Astrocyte (in vitro differentiated cells and primary cell): ENCODE data around the gene KPNA5. TPM values are rescaled to one million over a fixed set of nuclear protein-coding genes. Genes with fewer than 3 reads are reported as not detected.

Source experiments
- DNase-seq: peaks from one replicate; pipeline ENCODE4 v3.0.0-alpha.2; 2010; ENCODE audit warnings: low read depth
- FAIRE-seq: peaks from 2 replicates; lab custom pipeline; 2011; peaks lifted over from hg19 to GRCh38; lab: Jason Lieb, UNC
- H2AFZ ChIP-seq: 2 replicates; pipeline ENCODE4 v1.6.0; 2012; ENCODE audit warnings: low read depth, low read length, inconsistent platforms
- H3K27ac ChIP-seq: 2 replicates; pipeline ENCODE4 v1.5.1; 2011; ENCODE audit warnings: low read depth, low read length, inconsistent platforms
- H3K27me3 ChIP-seq: 2 replicates; pipeline ENCODE4 v1.6.0; 2011; ENCODE audit warnings: low read length, inconsistent platforms; ENCODE audit not compliant: insufficient read depth
- H3K36me3 ChIP-seq: 2 replicates; pipeline ENCODE4 v1.5.1; 2011; ENCODE audit warnings: low read length, inconsistent platforms; ENCODE audit not compliant: insufficient read depth
- H3K4me1 ChIP-seq: 2 replicates; pipeline ENCODE4 v1.5.1; 2011; ENCODE audit warnings: low read length, inconsistent platforms; ENCODE audit not compliant: insufficient read depth
- H3K4me2 ChIP-seq: 2 replicates; pipeline ENCODE4 v1.6.0; 2012; ENCODE audit warnings: low read length, inconsistent platforms
- H3K4me3 ChIP-seq: 2 replicates; pipeline ENCODE4 v1.5.1; 2011; ENCODE audit warnings: low read depth, mild to moderate bottlenecking, low read length, inconsistent platforms; ENCODE audit not compliant: insufficient read depth
- H3K79me2 ChIP-seq: 2 replicates; pipeline ENCODE4 v1.6.0; 2012; ENCODE audit warnings: mild to moderate bottlenecking, low read length, inconsistent platforms; ENCODE audit not compliant: insufficient read depth
- H3K9ac ChIP-seq: 2 replicates; pipeline ENCODE4 v1.6.0; 2012; ENCODE audit warnings: mild to moderate bottlenecking, low read length, inconsistent platforms
- H3K9me3 ChIP-seq: 2 replicates; pipeline ENCODE4 v1.5.1; 2012; ENCODE audit warnings: low read depth, mild to moderate bottlenecking, low read length, inconsistent platforms; ENCODE audit not compliant: insufficient read depth
- H4K20me1 ChIP-seq: 2 replicates; pipeline ENCODE4 v1.6.0; 2012; ENCODE audit warnings: low read length, inconsistent platforms; ENCODE audit not compliant: insufficient read depth
- H3K27ac Mint-ChIP-seq: one replicate; pipeline ENCODE4 v1.8.0; 2021; ENCODE audit warnings: mild to moderate bottlenecking, mixed read lengths; ENCODE audit not compliant: unreplicated experiment
- H3K27me3 Mint-ChIP-seq: one replicate; pipeline ENCODE4 v1.8.0; 2021; ENCODE audit warnings: low read depth, mixed read lengths; ENCODE audit not compliant: unreplicated experiment
- H3K36me3 Mint-ChIP-seq: one replicate; pipeline ENCODE4 v1.8.0; 2021; ENCODE audit warnings: low read depth, mixed read lengths; ENCODE audit not compliant: unreplicated experiment
- H3K4me1 Mint-ChIP-seq: one replicate; pipeline ENCODE4 v1.8.0; 2021; ENCODE audit warnings: low read depth, mixed read lengths; ENCODE audit not compliant: unreplicated experiment
- H3K4me3 Mint-ChIP-seq: one replicate; pipeline ENCODE4 v1.8.0; 2021; ENCODE audit warnings: mild to moderate bottlenecking, moderate library complexity, mixed read lengths; ENCODE audit not compliant: unreplicated experiment
- H3K9me3 Mint-ChIP-seq: one replicate; pipeline ENCODE4 v1.8.0; 2021; ENCODE audit warnings: mild to moderate bottlenecking, mixed read lengths; ENCODE audit not compliant: unreplicated experiment
- CTCF ChIP-seq: IDR thresholded peaks from 2 replicates; pipeline ENCODE4 v1.5.1; 2011; ENCODE audit warnings: low read depth, mild to moderate bottlenecking, inconsistent platforms, low read length, moderate library complexity; ENCODE audit not compliant: insufficient read depth
- EZH2 ChIP-seq: IDR thresholded peaks from 2 replicates; pipeline ENCODE4 v1.6.1; 2012; ENCODE audit warnings: mild to moderate bottlenecking, low read length, inconsistent platforms; ENCODE audit not compliant: insufficient read depth
- total RNA-seq: library from RNA; stranded (reverse); gene quantifications from 2 replicates; pipeline ENCODE4 v1.2.1, GENCODE V29; 2021

Gene KPNA5
- total RNA-seq, 1 donor from 2014 or later: 14.3 TPM

DNA sequence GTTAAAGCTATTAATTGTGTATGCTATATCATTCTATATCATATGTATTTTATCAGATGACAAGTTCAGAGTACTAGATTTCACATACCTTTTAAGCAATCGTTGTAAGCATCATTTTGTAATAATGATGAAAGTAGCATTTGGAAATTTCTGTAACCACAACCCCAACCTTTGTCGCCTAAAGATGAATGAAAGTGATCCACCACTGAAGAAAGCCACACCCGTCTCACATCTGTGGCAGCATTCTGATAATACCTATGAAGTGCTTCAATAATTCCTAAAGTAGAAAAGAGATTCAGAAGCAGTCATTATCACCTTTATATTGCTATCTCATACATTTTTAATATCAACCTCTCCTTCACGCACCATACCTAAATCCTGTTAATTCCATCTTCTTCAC is 29.1 kb upstream of the KPNA5 start:
- no peak overlapping the region for H2AFZ ChIP-seq
- no peak overlapping the region for H3K9ac ChIP-seq
- H3K9me3 Mint-ChIP-seq: no peaks in the 10 kb centered on the region
- no peaks in the 10 kb centered on the region for H3K27me3 Mint-ChIP-seq
- no peaks in the 10 kb centered on the region for H3K4me1 Mint-ChIP-seq
- H3K27me3 ChIP-seq: no peaks in the 10 kb centered on the region
- no peak for DNase-seq
- no peaks in the 10 kb centered on the region for H3K79me2 ChIP-seq
- no peak overlapping the region for H3K4me3 ChIP-seq
- H3K4me1 ChIP-seq: peaks cover 9% of the 10 kb centered on the region
- no peak overlapping the region for H3K27ac ChIP-seq
- no peak overlapping the region for H3K27ac Mint-ChIP-seq
- TF ChIP-seq EZH2: no peak
- TF ChIP-seq CTCF: no peak
- H3K9me3 ChIP-seq: no peaks in the 10 kb centered on the region
- peaks cover 5% of the 10 kb centered on the region for H3K36me3 Mint-ChIP-seq
- no peak overlapping the region for H3K4me3 Mint-ChIP-seq
- peaks cover 12% of the 10 kb centered on the region for H3K36me3 ChIP-seq
- peaks cover 3% of the 10 kb centered on the region for H4K20me1 ChIP-seq
- H3K4me2 ChIP-seq: no peak overlapping the region
- no peak for FAIRE-seq

DNA sequence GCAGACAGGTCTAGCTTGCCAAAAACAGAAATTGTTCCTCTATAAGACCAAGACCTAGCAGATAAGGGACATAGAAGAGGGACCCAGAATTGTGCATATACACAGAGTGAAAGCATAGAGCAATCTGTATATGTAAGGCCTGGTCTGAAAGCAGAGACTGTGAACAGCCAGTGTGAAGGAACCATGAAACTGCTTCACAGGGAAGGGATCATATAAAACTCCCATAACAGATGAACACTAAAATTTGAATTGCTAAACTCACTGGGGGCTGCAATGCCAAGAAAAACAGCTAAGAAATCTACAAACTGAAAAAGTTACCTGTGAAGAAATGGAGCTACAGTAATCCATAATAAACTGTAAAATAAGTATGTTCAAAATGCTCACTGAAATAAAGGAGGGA is 19.4 kb upstream of the KPNA5 start:
- peaks cover 13% of the 10 kb centered on the region for H3K4me1 Mint-ChIP-seq
- H3K4me3 ChIP-seq: no peak overlapping the region
- FAIRE-seq (no peak), DNase-seq (no peak)
- no peak overlapping the region for H3K4me3 Mint-ChIP-seq
- H3K9ac ChIP-seq: no peak overlapping the region
- no peaks in the 10 kb centered on the region for H3K9me3 Mint-ChIP-seq
- H3K27ac Mint-ChIP-seq: no peak overlapping the region
- no peaks in the 10 kb centered on the region for H3K36me3 Mint-ChIP-seq
- TF ChIP-seq EZH2 (no peak), CTCF (no peak)
- no peak overlapping the region for H2AFZ ChIP-seq
- no peaks in the 10 kb centered on the region for H3K9me3 ChIP-seq
- H3K36me3 ChIP-seq: peaks cover 2% of the 10 kb centered on the region
- H3K4me2 ChIP-seq: no peak overlapping the region
- H3K27me3 ChIP-seq: no peaks in the 10 kb centered on the region
- H4K20me1 ChIP-seq: peaks cover 47% of the 10 kb centered on the region
- no peaks in the 10 kb centered on the region for H3K4me1 ChIP-seq
- peaks cover 70% of the 10 kb centered on the region for H3K79me2 ChIP-seq
- no peaks in the 10 kb centered on the region for H3K27me3 Mint-ChIP-seq
- no peak overlapping the region for H3K27ac ChIP-seq

DNA sequence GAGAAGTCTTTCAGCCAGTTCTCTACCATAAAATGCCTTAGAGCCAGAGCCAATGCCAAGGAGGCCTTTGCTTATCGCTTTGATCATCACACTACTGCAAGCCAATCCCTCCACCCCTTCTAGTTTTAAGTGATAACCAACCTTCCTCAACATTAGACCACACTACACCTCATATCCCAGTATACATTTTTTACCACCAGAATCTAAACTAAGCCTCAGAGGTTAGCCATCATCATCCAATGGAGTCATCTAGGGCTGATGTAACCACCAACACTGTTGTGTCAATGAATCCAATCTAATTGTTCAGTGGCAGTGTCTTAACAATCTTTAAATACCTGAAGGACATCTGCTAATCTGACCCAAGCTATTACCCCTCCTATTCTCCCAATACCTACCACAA is 18.8 kb upstream of the KPNA5 start:
- Mint-ChIP-seq H3K27ac (peak overlapping the region; percentile 15), H3K4me1 (peaks cover 17% of the 10 kb centered on the region), H3K4me3 (no peak overlapping the region), H3K27me3 (no peaks in the 10 kb centered on the region), H3K36me3 (no peaks in the 10 kb centered on the region), H3K9me3 (no peaks in the 10 kb centered on the region)
- Histone ChIP-seq H3K9me3 (no peaks in the 10 kb centered on the region), H3K4me1 (peaks cover 4% of the 10 kb centered on the region), H4K20me1 (peaks cover 47% of the 10 kb centered on the region), H3K27me3 (no peaks in the 10 kb centered on the region), H3K36me3 (peaks cover 2% of the 10 kb centered on the region), H3K9ac (no peak overlapping the region), H3K4me2 (no peak overlapping the region), H3K4me3 (no peak overlapping the region), H3K27ac (no peak overlapping the region), H2AFZ (no peak overlapping the region), H3K79me2 (peaks cover 76% of the 10 kb centered on the region)
- TF ChIP-seq EZH2 (no peak), CTCF (no peak)
- no peak for DNase-seq
- no peak for FAIRE-seq
